Osteoblast (primary cell): Measurements from ENCODE around the gene SSTR5. TPM values are rescaled to one million over a fixed set of nuclear protein-coding genes. Genes with fewer than 3 reads are reported as not detected.

Experiments used
- DNase-seq: peaks from one replicate; pipeline ENCODE4 v3.0.0; 2011; ENCODE audit warnings: low spot score, mixed read lengths; ENCODE audit not compliant: insufficient read length; ENCODE audit errors: missing footprints
- H2AFZ ChIP-seq: 2 replicates; pipeline ENCODE4 v1.6.0; 2011; ENCODE audit warnings: mild to moderate bottlenecking, low read length
- H3K27ac ChIP-seq: 2 replicates; pipeline ENCODE4 v1.5.1; 2011; ENCODE audit warnings: mild to moderate bottlenecking, low read depth, low read length, moderate library complexity
- H3K27me3 ChIP-seq: 2 replicates; pipeline ENCODE4 v1.6.0; 2012; ENCODE audit warnings: mild to moderate bottlenecking, control low read depth, inconsistent platforms, low read length, moderate library complexity; ENCODE audit not compliant: insufficient read depth
- H3K36me3 ChIP-seq: 2 replicates; pipeline ENCODE4 v1.5.1; 2011; ENCODE audit warnings: mild to moderate bottlenecking, low read length, control low read depth, moderate library complexity; ENCODE audit not compliant: insufficient read depth
- H3K4me1 ChIP-seq: 2 replicates; pipeline ENCODE4 v1.5.1; 2011; ENCODE audit warnings: mild to moderate bottlenecking, low read length, control low read depth, moderate library complexity; ENCODE audit not compliant: insufficient read depth
- H3K4me2 ChIP-seq: 2 replicates; pipeline ENCODE4 v1.6.0; 2011; ENCODE audit warnings: mild to moderate bottlenecking, low read length; ENCODE audit not compliant: insufficient read depth
- H3K4me3 ChIP-seq: fragments of 200-600 bp; sonication (generic); 3 replicates; pipeline ENCODE4 v1.5.1; 2012; ENCODE audit warnings: mild to moderate bottlenecking, low read length, inconsistent platforms; ENCODE audit not compliant: insufficient read depth
- H3K79me2 ChIP-seq: 2 replicates; pipeline ENCODE4 v1.6.0; 2012; ENCODE audit warnings: mild to moderate bottlenecking, low read length, control low read depth, inconsistent platforms; ENCODE audit not compliant: insufficient read depth
- H3K9me3 ChIP-seq: 2 replicates; pipeline ENCODE4 v1.5.1; 2011; ENCODE audit warnings: low read depth, low read length, control low read depth
- H4K20me1 ChIP-seq: 2 replicates; pipeline ENCODE4 v1.6.0; 2012; ENCODE audit warnings: mild to moderate bottlenecking, low read length, control low read depth; ENCODE audit not compliant: insufficient read depth
- total RNA-seq: library from RNA; depleted of rRNA; stranded (reverse); fragments of >200 nt; gene quantifications from 2 replicates; pipeline ENCODE4 v1.2.3, GENCODE V29; 2012
- TF ChIP-seq, protein P1 (sequence below): IDR thresholded peaks from 2 replicates; pipeline ENCODE4 v1.5.1; 2011; ENCODE audit warnings: mild to moderate bottlenecking, low read depth, low read length, moderate library complexity; ENCODE audit errors: extremely low read depth

SSTR5 gene
- total RNA-seq, 1 donor: not detected

DNA sequence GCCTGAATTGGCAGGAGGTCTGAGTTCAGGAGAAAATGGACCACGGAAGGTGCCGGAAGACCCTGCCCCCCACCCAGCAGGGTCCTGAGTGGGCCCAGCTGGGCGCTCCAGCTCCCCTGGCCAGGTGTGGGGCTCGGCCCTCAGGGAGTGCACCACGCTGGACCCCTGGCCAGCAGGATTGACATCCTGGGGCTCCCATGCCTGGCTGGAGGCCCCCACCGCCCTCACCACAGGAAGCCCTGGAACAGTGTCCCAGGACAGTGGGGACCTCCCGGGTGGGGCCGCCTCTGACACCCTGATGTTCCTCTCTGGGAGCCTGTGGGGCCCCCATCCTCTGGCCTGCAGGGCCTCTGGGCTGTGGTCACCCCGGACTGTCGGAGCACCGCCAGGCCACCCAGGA, 52.2 kb downstream of the SSTR5 start:
- peaks cover 19% of the 10 kb centered on the region for H3K27me3 ChIP-seq
- H3K79me2 ChIP-seq: no peaks in the 10 kb centered on the region
- H3K4me2 ChIP-seq: no peak overlapping the region
- DNase-seq: no peak
- TF ChIP-seq, protein P1, sequence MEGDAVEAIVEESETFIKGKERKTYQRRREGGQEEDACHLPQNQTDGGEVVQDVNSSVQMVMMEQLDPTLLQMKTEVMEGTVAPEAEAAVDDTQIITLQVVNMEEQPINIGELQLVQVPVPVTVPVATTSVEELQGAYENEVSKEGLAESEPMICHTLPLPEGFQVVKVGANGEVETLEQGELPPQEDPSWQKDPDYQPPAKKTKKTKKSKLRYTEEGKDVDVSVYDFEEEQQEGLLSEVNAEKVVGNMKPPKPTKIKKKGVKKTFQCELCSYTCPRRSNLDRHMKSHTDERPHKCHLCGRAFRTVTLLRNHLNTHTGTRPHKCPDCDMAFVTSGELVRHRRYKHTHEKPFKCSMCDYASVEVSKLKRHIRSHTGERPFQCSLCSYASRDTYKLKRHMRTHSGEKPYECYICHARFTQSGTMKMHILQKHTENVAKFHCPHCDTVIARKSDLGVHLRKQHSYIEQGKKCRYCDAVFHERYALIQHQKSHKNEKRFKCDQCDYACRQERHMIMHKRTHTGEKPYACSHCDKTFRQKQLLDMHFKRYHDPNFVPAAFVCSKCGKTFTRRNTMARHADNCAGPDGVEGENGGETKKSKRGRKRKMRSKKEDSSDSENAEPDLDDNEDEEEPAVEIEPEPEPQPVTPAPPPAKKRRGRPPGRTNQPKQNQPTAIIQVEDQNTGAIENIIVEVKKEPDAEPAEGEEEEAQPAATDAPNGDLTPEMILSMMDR: no peak
- no peak overlapping the region for H3K4me3 ChIP-seq
- no peak overlapping the region for H3K27ac ChIP-seq
- H4K20me1 ChIP-seq: no peaks in the 10 kb centered on the region
- H3K4me1 ChIP-seq: no peaks in the 10 kb centered on the region
- no peaks in the 10 kb centered on the region for H3K36me3 ChIP-seq
- no peaks in the 10 kb centered on the region for H3K9me3 ChIP-seq
- no peak overlapping the region for H2AFZ ChIP-seq

DNA sequence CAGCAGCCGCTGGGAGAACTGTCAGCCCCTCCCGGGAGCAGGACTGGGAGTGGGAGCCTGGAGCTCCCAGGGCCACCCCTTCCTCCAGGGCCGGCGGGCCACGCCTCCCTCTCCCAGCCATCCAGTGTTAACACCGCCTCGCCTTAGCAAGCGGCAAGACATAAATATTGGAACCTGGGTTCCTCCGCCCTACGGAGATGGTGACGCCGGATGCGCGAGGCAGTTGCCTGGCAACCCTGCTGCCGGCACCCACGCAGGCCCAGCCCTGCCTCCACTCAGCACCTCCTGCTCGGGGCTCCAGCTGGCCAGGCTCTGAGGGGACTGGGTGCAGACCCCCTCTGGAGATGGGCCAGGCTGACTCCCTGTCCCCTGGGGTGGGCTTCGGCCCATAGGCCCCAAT, 52.9 kb downstream of the SSTR5 start:
- H3K27ac ChIP-seq: no peak overlapping the region
- no peak overlapping the region for H2AFZ ChIP-seq
- no peaks in the 10 kb centered on the region for H3K9me3 ChIP-seq
- no peaks in the 10 kb centered on the region for H3K79me2 ChIP-seq
- H3K36me3 ChIP-seq: no peaks in the 10 kb centered on the region
- H3K4me2 ChIP-seq: no peak overlapping the region
- peaks cover 16% of the 10 kb centered on the region for H3K27me3 ChIP-seq
- DNase-seq: no peak
- no peak overlapping the region for H3K4me3 ChIP-seq
- no peaks in the 10 kb centered on the region for H3K4me1 ChIP-seq
- TF ChIP-seq, protein P1: no peak
- no peaks in the 10 kb centered on the region for H4K20me1 ChIP-seq

DNA sequence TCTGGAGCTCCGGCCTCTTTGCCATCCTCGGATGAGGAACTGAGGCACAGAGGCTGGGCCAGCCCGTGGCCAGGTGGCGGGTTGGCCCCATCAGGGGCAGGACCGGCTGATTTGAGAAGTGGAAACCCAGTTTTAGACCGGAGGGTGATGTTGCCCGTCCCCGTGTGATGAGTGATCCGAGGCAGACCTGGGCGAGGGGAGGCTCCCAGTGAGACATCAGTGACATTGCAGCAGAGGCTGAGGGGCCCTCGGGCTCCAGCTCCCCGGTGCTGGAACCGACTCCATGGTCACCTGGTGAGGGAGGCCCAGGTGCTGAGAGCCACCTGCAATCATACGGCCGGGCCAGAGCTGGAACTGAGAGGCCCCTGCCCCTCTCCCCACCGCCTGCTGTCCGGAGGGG, 53.5 kb downstream of the SSTR5 start:
- no peak overlapping the region for H3K4me3 ChIP-seq
- no peak overlapping the region for H2AFZ ChIP-seq
- H3K27ac ChIP-seq: no peak overlapping the region
- H3K9me3 ChIP-seq: no peaks in the 10 kb centered on the region
- peaks cover 10% of the 10 kb centered on the region for H3K27me3 ChIP-seq
- no peaks in the 10 kb centered on the region for H3K36me3 ChIP-seq
- no peaks in the 10 kb centered on the region for H3K4me1 ChIP-seq
- no peak overlapping the region for H3K4me2 ChIP-seq
- no peaks in the 10 kb centered on the region for H3K79me2 ChIP-seq
- H4K20me1 ChIP-seq: no peaks in the 10 kb centered on the region
- TF ChIP-seq, protein P1: no peak
- DNase-seq: no peak

DNA sequence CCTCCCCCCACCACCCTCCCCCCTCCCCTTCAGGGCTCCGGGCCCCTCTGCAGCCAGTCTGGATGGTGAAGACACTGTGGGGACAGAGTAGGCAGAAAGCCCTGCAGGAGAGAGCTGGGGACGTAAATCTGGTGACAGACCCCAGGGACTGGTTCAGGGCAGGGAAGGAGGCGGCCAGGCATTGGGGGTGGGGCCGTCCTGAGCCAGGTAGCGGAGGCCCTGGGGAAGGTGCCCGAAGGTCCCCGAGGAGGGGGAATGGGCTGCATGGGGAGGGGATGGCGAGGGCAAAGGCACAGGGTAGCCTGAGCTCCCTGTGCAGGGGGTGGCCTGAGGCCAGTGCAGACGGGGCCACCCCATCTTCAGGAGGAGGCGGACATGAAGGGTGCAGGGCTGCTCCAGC, 54.0 kb downstream of the SSTR5 start:
- Histone ChIP-seq H3K27ac (no peak overlapping the region), H3K4me2 (no peak overlapping the region), H3K4me1 (no peaks in the 10 kb centered on the region), H3K9me3 (no peaks in the 10 kb centered on the region), H3K36me3 (no peaks in the 10 kb centered on the region), H4K20me1 (no peaks in the 10 kb centered on the region), H3K79me2 (no peaks in the 10 kb centered on the region), H3K27me3 (peaks cover 6% of the 10 kb centered on the region), H2AFZ (no peak overlapping the region), H3K4me3 (no peak overlapping the region)
- no peak for DNase-seq
- TF ChIP-seq, protein P1: no peak
